Measurements from ENCODE around the gene PACSIN2.

Gene PACSIN2

DNA sequence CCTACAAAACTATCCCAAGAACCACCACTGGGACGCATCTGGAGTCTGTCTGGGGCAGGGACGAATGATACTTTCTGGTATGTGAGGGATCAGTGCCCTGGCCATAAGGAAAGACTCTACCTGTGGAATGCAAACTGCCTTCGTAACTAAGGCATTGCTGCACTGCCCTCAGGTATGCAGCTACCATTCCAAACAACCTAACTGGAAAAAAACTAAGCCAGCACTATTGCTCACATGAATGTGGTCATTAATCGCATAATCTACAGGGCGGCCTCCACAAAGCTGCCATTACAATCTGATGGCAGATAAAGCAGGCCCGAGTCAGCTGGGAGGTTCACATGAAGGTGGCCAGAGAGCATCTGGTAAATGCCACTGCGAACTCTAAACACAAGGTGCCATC is 3.9 kb downstream of the PACSIN2 start:
- TF ChIP-seq, protein P1, sequence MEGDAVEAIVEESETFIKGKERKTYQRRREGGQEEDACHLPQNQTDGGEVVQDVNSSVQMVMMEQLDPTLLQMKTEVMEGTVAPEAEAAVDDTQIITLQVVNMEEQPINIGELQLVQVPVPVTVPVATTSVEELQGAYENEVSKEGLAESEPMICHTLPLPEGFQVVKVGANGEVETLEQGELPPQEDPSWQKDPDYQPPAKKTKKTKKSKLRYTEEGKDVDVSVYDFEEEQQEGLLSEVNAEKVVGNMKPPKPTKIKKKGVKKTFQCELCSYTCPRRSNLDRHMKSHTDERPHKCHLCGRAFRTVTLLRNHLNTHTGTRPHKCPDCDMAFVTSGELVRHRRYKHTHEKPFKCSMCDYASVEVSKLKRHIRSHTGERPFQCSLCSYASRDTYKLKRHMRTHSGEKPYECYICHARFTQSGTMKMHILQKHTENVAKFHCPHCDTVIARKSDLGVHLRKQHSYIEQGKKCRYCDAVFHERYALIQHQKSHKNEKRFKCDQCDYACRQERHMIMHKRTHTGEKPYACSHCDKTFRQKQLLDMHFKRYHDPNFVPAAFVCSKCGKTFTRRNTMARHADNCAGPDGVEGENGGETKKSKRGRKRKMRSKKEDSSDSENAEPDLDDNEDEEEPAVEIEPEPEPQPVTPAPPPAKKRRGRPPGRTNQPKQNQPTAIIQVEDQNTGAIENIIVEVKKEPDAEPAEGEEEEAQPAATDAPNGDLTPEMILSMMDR (IDR thresholded peaks at IDR 0.05; ENCODE audit: low read depth, low read length), result no peak
- DNase-seq (ENCODE audit: extremely low read depth, low read depth), result no peak

DNA sequence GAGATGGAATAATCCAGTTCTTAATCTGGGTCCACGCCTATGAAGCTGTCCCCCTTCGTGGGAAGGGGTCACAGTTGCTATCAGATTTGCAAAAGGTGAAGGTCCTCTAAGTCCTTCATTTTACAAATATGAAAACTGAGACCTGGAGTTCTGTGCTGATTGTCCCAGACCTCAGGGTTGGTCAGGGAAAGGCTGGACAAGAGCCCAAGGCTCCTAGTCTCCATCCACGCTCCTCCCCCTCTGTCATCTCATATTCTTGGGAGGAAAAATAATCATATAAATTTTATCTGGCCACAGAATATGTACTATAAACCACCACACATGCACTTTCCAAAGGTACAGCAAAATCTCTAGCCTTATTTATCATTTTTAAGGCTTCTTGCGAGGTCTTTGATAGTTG is 5.5 kb downstream of the PACSIN2 start:
- TF ChIP-seq, protein P1 (IDR thresholded peaks at IDR 0.05; ENCODE audit: low read depth, low read length), result no peak
- no peak for DNase-seq (ENCODE audit: extremely low read depth, low read depth)

DNA sequence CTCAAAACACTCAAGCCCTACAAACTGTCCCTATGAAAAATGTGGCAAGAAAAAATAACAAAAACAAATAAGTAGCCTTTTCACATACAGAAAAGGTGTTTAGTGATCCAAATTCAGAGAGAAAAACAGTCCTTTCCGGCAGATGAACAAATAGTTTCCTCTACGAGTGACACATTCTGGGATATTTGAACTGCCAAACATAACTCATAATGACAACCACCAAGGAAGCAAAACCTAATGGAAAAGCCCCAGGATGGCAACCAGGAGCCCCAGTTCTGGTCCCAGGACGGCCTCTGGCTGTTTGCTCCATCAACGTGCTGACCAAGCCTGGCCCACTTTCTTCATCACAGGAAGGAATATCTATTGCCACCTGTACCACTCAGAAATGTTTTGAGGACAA is 6.0 kb downstream of the PACSIN2 start:
- TF ChIP-seq, protein P1 (IDR thresholded peaks at IDR 0.05; ENCODE audit: low read depth, low read length), result no peak
- no peak for DNase-seq (ENCODE audit: extremely low read depth, low read depth)

DNA sequence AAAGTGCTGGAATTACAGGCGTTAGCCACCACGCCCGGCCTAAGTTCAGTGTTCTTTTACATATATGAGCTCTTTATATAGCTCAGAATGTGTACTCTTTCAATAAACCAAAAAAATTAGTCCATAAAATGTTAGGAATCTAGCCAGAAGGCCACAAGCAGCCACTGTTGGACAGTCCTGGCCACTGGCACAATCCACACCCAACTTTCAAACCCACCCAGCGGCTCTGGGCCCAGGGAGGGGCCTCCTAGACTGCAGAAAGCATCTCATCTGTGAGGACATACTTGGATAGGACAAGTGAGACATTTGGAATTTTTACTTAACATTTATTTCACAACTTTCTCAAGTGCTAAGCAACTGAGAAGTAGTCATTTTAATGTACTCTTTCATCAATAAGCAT is 6.4 kb downstream of the PACSIN2 start:
- no peak for DNase-seq (ENCODE audit: extremely low read depth, low read depth)
- TF ChIP-seq, protein P1 (IDR thresholded peaks at IDR 0.05; ENCODE audit: low read depth, low read length), result no peak

DNA sequence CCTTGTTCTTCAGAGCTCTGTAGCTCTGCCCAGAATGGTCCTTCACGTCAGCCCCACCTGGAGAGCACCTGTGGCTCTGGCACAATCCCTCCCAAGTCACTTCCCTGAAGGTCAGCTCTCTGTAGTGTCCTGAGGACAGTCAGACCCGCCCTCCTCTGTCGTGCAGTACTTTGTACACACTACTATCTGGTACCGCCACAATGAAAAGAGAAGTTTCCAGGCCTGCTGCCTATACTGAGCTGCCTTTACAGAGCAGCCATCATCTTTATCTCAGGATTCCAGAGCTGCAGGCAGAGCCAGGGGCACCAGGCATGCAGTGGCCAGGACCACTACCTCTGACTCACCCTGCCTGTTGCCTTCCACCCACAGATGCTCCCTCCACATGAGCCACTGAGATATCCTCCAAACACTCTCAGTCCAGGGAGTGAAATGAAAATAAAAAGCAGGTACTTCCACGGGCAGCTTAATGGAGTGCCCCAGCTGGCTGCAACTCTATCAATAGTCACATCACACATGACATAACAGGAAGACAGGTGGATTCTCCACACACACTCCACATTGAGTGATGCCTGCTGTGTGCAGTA is 7.3 kb downstream of the PACSIN2 start:
- TF ChIP-seq, protein P1 (IDR thresholded peaks at IDR 0.05; ENCODE audit: low read depth, low read length), result no peak
- DNase-seq (ENCODE audit: extremely low read depth, low read depth), result no peak

DNA sequence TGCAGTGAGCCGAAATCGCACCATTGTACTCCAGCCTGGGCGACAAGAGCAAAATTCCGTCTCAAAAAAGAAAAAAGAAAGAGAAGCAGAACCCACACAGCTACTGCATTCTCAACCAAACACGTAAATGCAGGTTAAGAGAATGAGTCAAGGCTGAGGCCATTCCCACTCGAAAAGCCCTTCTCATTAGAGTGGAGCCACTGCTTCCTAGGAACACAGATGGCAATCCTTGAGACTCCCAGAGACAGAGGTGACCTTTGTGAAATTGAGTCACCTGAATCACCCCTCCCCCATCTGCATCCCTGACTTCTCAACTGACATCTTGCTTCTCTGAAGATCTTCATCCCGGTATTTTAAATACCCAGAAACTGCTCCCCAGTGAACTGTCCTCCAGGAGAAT is 8.2 kb downstream of the PACSIN2 start:
- TF ChIP-seq, protein P1 (IDR thresholded peaks at IDR 0.05; ENCODE audit: low read depth, low read length), result no peak
- DNase-seq (ENCODE audit: extremely low read depth, low read depth), result no peak

DNA sequence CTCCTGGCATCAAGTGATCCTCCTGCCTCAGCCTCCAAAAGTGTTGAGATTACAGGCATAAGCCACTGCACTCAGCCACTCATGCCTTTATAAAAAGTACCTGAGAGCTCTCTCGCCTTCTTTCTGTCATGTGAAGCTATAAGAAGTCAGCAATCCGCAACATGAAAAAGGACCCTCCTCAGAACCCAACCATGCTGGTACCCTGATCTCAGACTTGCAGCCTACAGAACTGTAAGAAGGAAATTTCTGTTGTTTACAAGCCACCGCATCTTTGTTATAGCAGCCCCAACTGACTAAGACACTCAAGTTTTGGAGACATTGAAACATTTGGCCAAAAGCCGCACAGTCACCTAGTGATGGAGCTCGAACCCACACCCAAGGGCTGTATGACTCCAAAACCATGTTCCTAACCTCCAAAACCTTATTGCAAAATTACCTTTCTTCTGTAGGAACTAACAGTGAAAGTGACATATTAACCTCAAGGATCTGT is 8.9 kb downstream of the PACSIN2 start:
- TF ChIP-seq, protein P1 (IDR thresholded peaks at IDR 0.05; ENCODE audit: low read depth, low read length), result no peak
- DNase-seq (ENCODE audit: extremely low read depth, low read depth), result no peak
